ENCODE data around the gene PAXX.
A peak's percentile ranks its signal among the peaks of the same experiment; 100 is the strongest.

PAXX gene

DNA sequence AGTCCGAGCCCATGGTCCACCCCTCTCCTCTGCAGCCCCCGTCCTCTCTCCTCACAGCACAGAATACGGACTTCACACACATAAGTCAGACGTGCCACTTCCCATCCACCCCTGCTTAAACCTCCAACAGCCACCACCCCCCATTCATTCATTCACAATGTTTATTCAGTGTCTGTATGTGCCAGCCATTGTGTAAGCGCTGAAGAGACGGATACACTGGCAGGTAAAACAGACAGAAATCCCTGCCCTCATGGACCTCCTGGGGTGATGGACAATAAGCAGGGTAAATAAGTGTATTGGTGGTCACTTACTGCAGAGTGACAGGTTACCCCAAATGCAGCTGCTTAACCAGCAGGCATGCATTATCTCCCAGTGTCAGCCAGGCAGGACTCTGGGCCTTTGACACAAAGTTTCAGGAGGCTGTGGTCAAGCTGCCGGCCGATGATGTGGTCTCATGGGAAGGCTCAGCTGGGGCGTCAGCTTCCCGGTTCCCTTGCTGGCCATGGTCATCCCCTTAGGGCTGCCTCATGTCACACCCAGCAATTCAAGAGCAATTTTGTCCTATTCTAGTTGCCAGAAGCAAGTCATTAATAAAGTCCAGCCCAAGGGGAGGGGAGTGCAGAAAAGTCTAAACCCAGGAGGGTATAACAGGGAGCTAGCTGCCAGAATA lies 1.8 kb upstream of the PAXX start:
- Histone ChIP-seq H3K4me3 (no peak overlapping the region), H3K27me3 (peaks cover 11 to 36% (median 25%) of the 10 kb centered on the region in 11 experiments), H3K9me3 (replicated peaks in 1 of 11) (no peaks in the 10 kb centered on the region), H3K4me2 (no peak overlapping the region), H3K27ac (no peak overlapping the region), H4K20me1 (peaks cover 0 to 20% (median 11%) of the 10 kb centered on the region in 11 experiments; a peak in 14 of 22 replicates), H3K36me3 (peaks cover 0 to 18% (median 8%) of the 10 kb centered on the region in 11 experiments; a peak in 10 of 22 replicates), H3K9ac (no peak overlapping the region), H3K4me1 (peaks cover 16 to 34% (median 26%) of the 10 kb centered on the region in 10 experiments)
- TF ChIP-seq Cebpa-rat (IDR thresholded peaks at IDR 0.05), result no peak

DNA sequence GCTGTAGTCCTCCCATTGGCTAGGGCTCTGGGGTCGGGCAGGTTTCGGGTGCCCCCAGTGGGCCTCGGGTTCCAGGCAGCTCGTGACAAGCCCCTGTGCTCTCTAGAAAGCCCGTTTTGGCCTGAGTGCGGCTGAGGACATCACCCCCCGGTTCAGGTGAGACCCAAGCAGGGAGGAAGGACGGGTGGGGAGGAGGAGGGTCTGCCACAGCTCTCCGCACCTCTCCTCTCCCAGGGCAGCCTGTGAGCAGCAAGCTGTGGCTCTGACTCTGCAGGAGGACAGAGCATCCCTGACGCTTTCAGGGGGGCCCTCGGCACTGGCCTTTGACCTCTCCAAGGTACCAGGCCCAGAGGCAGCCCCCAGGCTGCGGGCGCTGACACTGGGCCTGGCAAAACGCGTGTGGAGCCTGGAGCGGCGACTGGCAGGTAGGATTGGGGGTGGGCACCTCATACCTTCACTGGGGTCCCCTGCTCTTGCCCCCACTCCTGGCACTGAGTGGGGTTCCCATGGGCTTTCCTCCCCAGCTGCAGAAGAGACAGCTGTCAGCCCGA lies 672 bp downstream of the PAXX start:
- H3K36me3 ChIP-seq, result peaks cover 0 to 19% (median 8%) of the 10 kb centered on the region in 11 experiments; a peak in 10 of 22 replicates
- H4K20me1 ChIP-seq, result peaks cover 0 to 32% (median 11%) of the 10 kb centered on the region in 11 experiments; a peak in 14 of 22 replicates
- TF ChIP-seq Cebpa-rat (IDR thresholded peaks at IDR 0.05), result no peak
- H3K4me3 ChIP-seq, result peak overlapping the region; percentile 64 to 88 (median 81)
- peaks cover 0 to 12% (median under 1%) of the 10 kb centered on the region in 11 experiments; a peak in 6 of 22 replicates for H3K27me3 ChIP-seq
- peak overlapping the region; percentile 80 to 90 (median 85) for H3K9ac ChIP-seq
- peaks cover 39 to 59% (median 50%) of the 10 kb centered on the region in 10 experiments for H3K4me1 ChIP-seq
- H3K4me2 ChIP-seq, result peak overlapping the region; percentile 96 to 100 (median 99)
- no peaks in the 10 kb centered on the region for H3K9me3 ChIP-seq (replicated peaks in 1 of 11)
- H3K27ac ChIP-seq, result peak overlapping the region in 10 of 11 experiments; percentile 66 to 90 (median 82); a peak in 21 of 22 replicates

DNA sequence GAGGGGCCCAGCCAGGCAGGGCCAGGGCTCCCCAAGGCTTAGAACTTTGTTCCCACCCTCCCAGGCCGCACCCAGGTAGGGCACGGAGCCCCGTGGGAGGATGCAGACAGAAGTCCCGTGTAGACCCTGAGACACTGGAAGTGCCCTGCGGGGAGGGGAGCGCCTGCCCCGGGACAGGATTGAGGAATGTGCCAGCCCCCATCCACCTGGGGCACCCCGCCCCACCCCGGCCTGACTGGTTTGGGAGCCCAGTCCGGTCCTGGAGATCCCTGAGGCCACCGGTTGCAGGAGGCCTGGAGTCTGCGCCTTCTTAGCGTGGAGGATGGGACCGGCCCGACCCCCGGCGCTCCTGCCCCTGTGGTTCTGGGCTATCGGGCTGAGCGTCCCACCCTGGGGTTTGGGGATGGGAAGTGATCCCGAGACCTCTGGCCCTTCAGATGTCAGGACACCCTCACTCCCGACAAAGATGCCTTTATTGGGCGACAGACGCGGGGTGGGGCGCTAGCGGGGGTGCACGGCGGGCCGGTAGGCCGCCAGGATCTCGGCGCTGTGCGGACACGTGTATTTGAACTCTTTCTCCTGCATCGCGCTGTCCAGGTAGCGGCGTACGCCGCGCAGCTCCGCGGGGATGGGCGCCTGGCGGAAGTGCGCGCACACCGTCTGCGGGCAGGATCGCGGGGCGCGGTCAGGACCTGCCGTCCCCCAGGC lies 2.1 kb downstream of the PAXX start:
- H3K36me3 ChIP-seq, result peaks cover 0 to 19% (median 8%) of the 10 kb centered on the region in 11 experiments; a peak in 10 of 22 replicates
- H3K9me3 ChIP-seq (replicated peaks in 1 of 11), result no peaks in the 10 kb centered on the region
- TF ChIP-seq Cebpa-rat (IDR thresholded peaks at IDR 0.05), result no peak
- H3K4me3 ChIP-seq, result peak overlapping the region in 1 of 10 experiments; percentile 85; a peak in 1 of 20 replicates
- peak overlapping the region in 8 of 11 experiments; percentile 82 to 90 (median 85); a peak in 10 of 22 replicates for H3K9ac ChIP-seq
- H3K4me2 ChIP-seq, result peak overlapping the region; percentile 96 to 100 (median 99); a peak in 18 of 22 replicates
- H3K27me3 ChIP-seq, result no peaks in the 10 kb centered on the region; a peak in 2 of 22 replicates
- 0 out of 22 replicates have a peak overlapping the region, but pooled peaks of 1 of the 11 experiments have one; percentile 14 for H3K27ac ChIP-seq
- peaks cover 0 to 32% (median 11%) of the 10 kb centered on the region in 11 experiments; a peak in 14 of 22 replicates for H4K20me1 ChIP-seq
- H3K4me1 ChIP-seq, result peaks cover 54 to 73% (median 64%) of the 10 kb centered on the region in 10 experiments

DNA sequence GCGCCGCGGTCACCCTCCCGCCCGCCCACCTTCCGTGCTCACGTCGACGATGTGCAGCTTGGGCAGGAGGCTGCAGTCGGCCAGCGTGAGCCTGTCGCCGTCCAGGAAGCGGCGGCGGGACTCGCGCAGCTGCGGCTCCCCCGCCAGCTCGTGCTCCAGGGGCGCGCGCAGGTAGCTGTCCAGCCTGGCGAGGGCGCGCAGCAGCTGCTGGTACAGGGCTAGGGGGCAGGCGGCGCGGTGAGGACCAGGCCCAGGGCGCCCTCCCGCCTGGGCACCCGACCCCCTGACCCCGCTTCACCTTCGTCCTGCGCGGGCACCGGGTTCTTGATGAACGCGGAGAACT lies 2.6 kb downstream of the PAXX start:
- Histone ChIP-seq H3K27ac (no peak overlapping the region), H3K9ac (no peak overlapping the region), H3K27me3 (no peaks in the 10 kb centered on the region; a peak in 2 of 22 replicates), H3K4me3 (no peak overlapping the region), H3K9me3 (replicated peaks in 1 of 11) (no peaks in the 10 kb centered on the region), H3K4me2 (peak overlapping the region in 5 of 11 experiments; percentile 81 to 92 (median 89); a peak in 6 of 22 replicates), H4K20me1 (peaks cover 0 to 32% (median 11%) of the 10 kb centered on the region in 11 experiments; a peak in 14 of 22 replicates), H3K36me3 (peaks cover 0 to 19% (median 8%) of the 10 kb centered on the region in 11 experiments; a peak in 10 of 22 replicates), H3K4me1 (peaks cover 59 to 79% (median 70%) of the 10 kb centered on the region in 10 experiments)
- TF ChIP-seq Cebpa-rat (IDR thresholded peaks at IDR 0.05), result no peak

DNA sequence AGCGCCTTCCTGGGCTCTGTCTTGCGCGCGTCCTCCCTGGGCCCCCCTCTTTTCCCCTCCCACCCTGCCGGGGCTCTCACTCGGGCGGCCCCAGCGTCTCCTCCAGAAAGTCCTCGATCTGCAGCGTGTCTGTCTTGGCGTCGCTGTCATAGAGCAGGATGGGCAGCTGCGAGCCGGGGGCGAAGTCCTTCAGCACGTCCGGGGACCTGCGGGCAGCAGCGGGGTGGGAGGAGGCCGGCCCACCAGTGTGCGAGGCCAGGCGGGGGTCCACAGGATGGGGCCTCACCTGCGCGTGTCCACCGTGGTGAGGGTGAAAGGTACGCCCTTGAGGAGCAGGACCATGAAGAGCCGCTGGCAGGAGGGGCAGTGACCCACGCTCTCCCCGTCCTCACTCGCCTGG lies 3.1 kb downstream of the PAXX start:
- peak overlapping the region in 8 of 11 experiments; percentile 81 to 92 (median 89); a peak in 13 of 22 replicates for H3K4me2 ChIP-seq
- H3K36me3 ChIP-seq, result peaks cover 0 to 19% (median 8%) of the 10 kb centered on the region in 11 experiments; a peak in 10 of 22 replicates
- TF ChIP-seq Cebpa-rat (IDR thresholded peaks at IDR 0.05), result no peak
- peaks cover 0 to 32% (median 11%) of the 10 kb centered on the region in 11 experiments; a peak in 14 of 22 replicates for H4K20me1 ChIP-seq
- peaks cover 64 to 84% (median 75%) of the 10 kb centered on the region in 10 experiments for H3K4me1 ChIP-seq
- H3K9ac ChIP-seq, result no peak overlapping the region; a peak in 1 of 22 replicates
- H3K27me3 ChIP-seq, result no peaks in the 10 kb centered on the region; a peak in 2 of 22 replicates
- H3K27ac ChIP-seq, result no peak overlapping the region
- H3K4me3 ChIP-seq, result no peak overlapping the region
- H3K9me3 ChIP-seq (replicated peaks in 1 of 11), result no peaks in the 10 kb centered on the region

DNA sequence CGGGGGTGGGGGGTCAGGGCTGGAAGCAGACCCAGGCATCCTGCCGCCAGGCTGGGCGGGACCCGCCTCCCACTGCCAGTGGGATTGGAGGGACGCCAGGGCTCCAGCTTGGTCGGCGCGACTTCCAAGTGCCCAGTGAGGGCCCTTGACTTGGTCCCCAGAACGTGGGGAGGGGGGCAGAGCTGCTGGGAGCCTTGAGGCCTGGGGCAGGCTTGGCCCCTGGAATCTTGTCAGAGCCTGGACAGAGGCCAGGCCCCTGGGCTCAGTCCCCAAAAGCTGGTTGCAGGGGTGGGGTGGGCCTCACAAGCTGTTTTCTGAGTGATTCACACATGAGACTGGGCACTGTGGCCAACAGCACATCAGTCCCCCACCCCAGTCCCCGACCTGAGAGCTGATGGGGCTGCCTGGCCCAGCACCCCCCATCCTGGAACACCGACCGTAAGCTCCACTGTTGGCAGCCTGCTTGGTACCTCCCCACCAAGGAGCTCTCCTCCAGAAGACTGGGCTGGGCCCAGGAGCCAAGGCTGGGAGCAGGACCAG lies 3.6 kb downstream of the PAXX start:
- H4K20me1 ChIP-seq, result peaks cover 0 to 32% (median 11%) of the 10 kb centered on the region in 11 experiments; a peak in 14 of 22 replicates
- H3K27ac ChIP-seq, result peak overlapping the region in 9 of 11 experiments; percentile 32 to 89 (median 76); a peak in 19 of 22 replicates
- H3K36me3 ChIP-seq, result peaks cover 0 to 19% (median 8%) of the 10 kb centered on the region in 11 experiments; a peak in 10 of 22 replicates
- no peaks in the 10 kb centered on the region; a peak in 1 of 22 replicates for H3K27me3 ChIP-seq
- H3K9ac ChIP-seq, result peak overlapping the region; percentile 47 to 71 (median 57); a peak in 19 of 22 replicates
- H3K4me3 ChIP-seq, result peak overlapping the region in 2 of 10 experiments; percentile 40 to 44; a peak in 4 of 20 replicates
- H3K9me3 ChIP-seq (replicated peaks in 1 of 11), result no peaks in the 10 kb centered on the region
- peak overlapping the region; percentile 81 to 93 (median 89) for H3K4me2 ChIP-seq
- TF ChIP-seq Cebpa-rat (IDR thresholded peaks at IDR 0.05), result no peak
- peaks cover 68 to 88% (median 79%) of the 10 kb centered on the region in 10 experiments for H3K4me1 ChIP-seq

DNA sequence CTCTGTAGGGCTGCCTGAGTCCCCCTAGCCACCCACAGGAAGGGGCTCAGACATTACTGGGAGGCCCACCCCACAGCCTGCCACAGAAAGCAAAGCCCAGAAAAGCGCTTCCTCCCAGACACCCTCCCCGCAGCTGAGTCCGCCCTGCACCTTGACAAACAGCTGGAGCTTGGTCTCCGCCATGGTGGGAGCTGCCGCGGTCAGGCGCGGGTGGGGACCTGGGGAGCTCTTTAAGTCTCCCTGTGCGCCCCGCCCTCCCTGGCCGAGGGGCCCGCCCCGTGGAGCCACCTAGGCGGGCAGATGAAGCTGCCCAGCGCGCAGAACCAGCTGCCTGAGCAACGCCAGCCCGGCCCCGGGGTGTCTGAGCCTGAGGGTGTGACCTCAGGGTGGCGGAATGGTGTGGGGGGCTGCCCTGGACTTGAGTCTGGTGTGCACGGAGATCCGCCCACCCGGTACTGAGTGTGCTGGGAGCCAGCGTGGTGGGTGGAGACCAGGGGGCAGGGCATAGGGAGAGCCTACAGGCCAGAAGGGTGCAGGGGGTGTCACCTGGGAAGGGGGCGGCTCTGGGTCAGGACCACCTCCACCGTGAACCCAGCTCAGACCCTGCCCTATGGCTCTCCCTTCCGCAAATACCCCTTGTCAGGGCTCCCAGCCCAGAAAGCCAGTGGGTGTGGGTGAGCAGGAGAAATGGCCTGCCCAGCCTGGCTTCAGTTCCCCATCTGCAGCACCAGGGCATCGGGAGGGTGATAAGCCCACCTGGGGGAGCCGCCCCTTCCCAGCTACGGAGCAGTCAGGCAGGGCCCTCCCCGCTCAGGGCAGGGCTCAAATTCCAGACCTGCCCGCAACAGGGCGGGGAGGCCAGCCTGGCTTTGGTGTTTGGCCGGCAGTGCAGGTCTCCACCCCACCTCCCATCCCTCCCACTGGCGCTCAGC lies 4.4 kb downstream of the PAXX start, which contains the start of gene CLIC3:
TSS of gene CLIC3 (minus strand) at position 208 of the 932 bp plus-strand sequence. CDS start at position 183, 25 bp downstream.
- peak within 1 kb of the TSS in 4 of 10 experiments; percentile 15 to 44 (median 32); a peak in 7 of 20 replicates for H3K4me3 ChIP-seq
- no peaks in the 10 kb centered on the region for H3K9me3 ChIP-seq (replicated peaks in 1 of 11)
- peaks cover 0 to 32% (median 11%) of the 10 kb centered on the region in 11 experiments; a peak in 14 of 22 replicates for H4K20me1 ChIP-seq
- no peak for TF ChIP-seq Cebpa-rat (IDR thresholded peaks at IDR 0.05)
- peaks cover 68 to 89% (median 81%) of the 10 kb centered on the region in 10 experiments for H3K4me1 ChIP-seq
- no peaks in the 10 kb centered on the region; a peak in 1 of 22 replicates for H3K27me3 ChIP-seq
- peak within 1 kb of the TSS; percentile 47 to 71 (median 57); a peak in 19 of 22 replicates for H3K9ac ChIP-seq
- peaks cover 0 to 19% (median 8%) of the 10 kb centered on the region in 11 experiments; a peak in 10 of 22 replicates for H3K36me3 ChIP-seq
- peak within 1 kb of the TSS; percentile 81 to 93 (median 89) for H3K4me2 ChIP-seq
- peak within 1 kb of the TSS in 9 of 11 experiments; percentile 44 to 89 (median 76); a peak in 19 of 22 replicates for H3K27ac ChIP-seq

Measured in BLaER1 treated with 17β-estradiol and CSF1 and Interleukin-3, amounts not matched to agents 10 nM and 100 nM (cell line).